Right lobe of liver (tissue), 6 donors: ENCODE data around the gene ZNF530. TPM values are rescaled to one million over a fixed set of nuclear protein-coding genes. Genes with fewer than 3 reads are reported as not detected.

Experiments
- ATAC-seq, 4 donors: fragments of 200-7000 bp; cut with Tn5 transposase; one replicate each; pipeline ENCODE4 v1.9.1; 2020; ENCODE audit warnings: mild to moderate bottlenecking in 4 of 4, moderate library complexity in 4 of 4
- DNase-seq, 3 donors: peaks; one replicate each; pipeline ENCODE4 v3.0.0-alpha.2; 2020
- H3K27ac ChIP-seq, 3 donors: fragments of 200-600 bp; one replicate each; pipeline ENCODE4 v1.8.0; 2022
- H3K27me3 ChIP-seq, 2 donors: fragments of 200-600 bp; one replicate each; pipeline ENCODE4 v1.8.0; 2022
- H3K36me3 ChIP-seq, 4 donors: fragments of 200-600 bp; sonication (generic) in 1 of 4; one replicate each; pipeline versions ENCODE4 v1.5.1 to v1.8.0; 2017 to 2022; ENCODE audit warnings: control low read depth in 1 of 4
- H3K4me1 ChIP-seq, 4 donors: fragments of 200-600 bp; sonication (generic) in 1 of 4; one replicate each; pipeline versions ENCODE4 v1.5.1 to v1.8.0; 2017 to 2022; ENCODE audit warnings: control low read depth in 1 of 4
- H3K4me3 ChIP-seq, 3 donors: fragments of 200-600 bp; one replicate each; pipeline ENCODE4 v1.8.0; 2022
- H3K9me3 ChIP-seq, 4 donors: fragments of 200-600 bp; sonication (generic) in 1 of 4; one replicate each; pipeline versions ENCODE4 v1.5.1 to v1.8.0; 2017 to 2022; ENCODE audit warnings: control low read depth in 1 of 4
- POLR2A ChIP-seq: fragments of 450-650 bp; IDR thresholded peaks from one replicate; pipeline ENCODE4 v1.6.1; 2017; ENCODE audit warnings: antibody characterized with exemption, mild to moderate bottlenecking
- WGBS: methylation state at CpG from one replicate; pipeline ENCODE4 v1.1.6; 2018; ENCODE audit warnings: low coverage, low lambda C conversion rate; ENCODE audit not compliant: insufficient coverage; ENCODE audit errors: missing lambda C conversion rate; 5-methylcytosine and 5-hydroxymethylcytosine counted together
- intact Hi-C, 2 donors: fragments of 100-400 bp; cut with DNase I; formaldehyde crosslinking; loops; one replicate each; pipeline versions ENCODE4 v1.11.2 to v1.14.1; 2022
- total RNA-seq, 6 experiments: library from RNA; depleted of rRNA in 2 of 6; stranded (reverse); fragments of >200 nt in 2 of 6; fragmentation: NEBNext Ultra II Directional in 3 of 6; extraction: Animal tissue kit (Norgen Biotek cat#: 25700) in 3 of 6; gene quantifications; one replicate each; pipeline versions ENCODE4 v1.1.0 to v1.2.4, GENCODE V29; 2016 to 2023
- TF ChIP-seq, protein P1 (sequence below), 4 donors: fragments of 200-600 bp in 3 of 4; fragments of 450-650 bp in 1 of 4; IDR thresholded peaks; one replicate each; pipeline versions ENCODE4 v1.5.1 to v1.8.0; 2016 to 2022; ENCODE audit warnings: antibody characterized with exemption in 4 of 4, mild to moderate bottlenecking in 2 of 4
- donor health status: DM: no; HTN: yes; CAD: no.
- donor health status: DM: no; HTN: no; CAD: no.
- donor health status: DM: no; HTN: no; CAD: no.
- donor health status: DM: no; HTN: yes; CAD: no.
- donor health status: DM: no; HTN: yes; CAD: no.

The ZNF530 gene
- total RNA-seq, 6 experiments from 2014 or later = 0.25 to 1.2 (median 0.49) TPM

DNA sequence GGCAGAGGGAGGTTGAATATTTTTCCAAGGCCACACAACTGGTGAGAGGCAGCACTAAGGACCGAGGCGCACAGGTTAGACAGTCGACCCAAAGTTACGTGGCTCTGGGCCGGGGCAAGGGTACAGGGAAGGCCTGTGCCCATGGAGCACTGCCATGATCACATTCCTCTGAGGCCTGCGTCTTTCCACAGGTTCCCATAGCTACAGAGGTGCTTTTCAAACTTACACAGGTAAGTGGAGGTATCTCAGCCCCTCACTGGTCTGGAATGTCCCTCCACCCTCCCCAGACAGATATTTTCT is 34.1 kb downstream of the ZNF530 start:
- peaks cover 0 to 15% (median 4%) of the 10 kb centered on the region in 4 donors for H3K9me3 ChIP-seq
- peak overlapping the region; percentile 78 to 87 (median 84) for H3K4me3 ChIP-seq
- intact Hi-C loops = no loop called here
- peaks cover 0 to 18% (median 6%) of the 10 kb centered on the region in 4 donors for H3K36me3 ChIP-seq
- DNase-seq (no peak), ATAC-seq (no peak)
- 44% methylated on average over 1 of the region's 6 CpGs for WGBS
- H3K4me1 ChIP-seq = peaks cover 0 to 2% (median 0%) of the 10 kb centered on the region in 4 donors
- no peak for TF ChIP-seq POLR2A
- TF ChIP-seq, protein P1, sequence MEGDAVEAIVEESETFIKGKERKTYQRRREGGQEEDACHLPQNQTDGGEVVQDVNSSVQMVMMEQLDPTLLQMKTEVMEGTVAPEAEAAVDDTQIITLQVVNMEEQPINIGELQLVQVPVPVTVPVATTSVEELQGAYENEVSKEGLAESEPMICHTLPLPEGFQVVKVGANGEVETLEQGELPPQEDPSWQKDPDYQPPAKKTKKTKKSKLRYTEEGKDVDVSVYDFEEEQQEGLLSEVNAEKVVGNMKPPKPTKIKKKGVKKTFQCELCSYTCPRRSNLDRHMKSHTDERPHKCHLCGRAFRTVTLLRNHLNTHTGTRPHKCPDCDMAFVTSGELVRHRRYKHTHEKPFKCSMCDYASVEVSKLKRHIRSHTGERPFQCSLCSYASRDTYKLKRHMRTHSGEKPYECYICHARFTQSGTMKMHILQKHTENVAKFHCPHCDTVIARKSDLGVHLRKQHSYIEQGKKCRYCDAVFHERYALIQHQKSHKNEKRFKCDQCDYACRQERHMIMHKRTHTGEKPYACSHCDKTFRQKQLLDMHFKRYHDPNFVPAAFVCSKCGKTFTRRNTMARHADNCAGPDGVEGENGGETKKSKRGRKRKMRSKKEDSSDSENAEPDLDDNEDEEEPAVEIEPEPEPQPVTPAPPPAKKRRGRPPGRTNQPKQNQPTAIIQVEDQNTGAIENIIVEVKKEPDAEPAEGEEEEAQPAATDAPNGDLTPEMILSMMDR (IDR thresholded peaks at IDR 0.05) = no peak
- H3K27ac ChIP-seq = no peak overlapping the region
- no peaks in the 10 kb centered on the region for H3K27me3 ChIP-seq

GRCh38 chr19:57637379-57637778 is 37.7 kb downstream of the ZNF530 start:
- no peak overlapping the region for H3K4me3 ChIP-seq
- intact Hi-C loops = no loop called here
- peaks cover 0 to 27% (median 8%) of the 10 kb centered on the region in 4 donors for H3K9me3 ChIP-seq

GRCh38 chr19:57641715-57642234 is 42.1 kb downstream of the ZNF530 start:
- 94% methylated on average over 2 of the region's 4 CpGs for WGBS
- H3K27ac ChIP-seq = no peak overlapping the region
- intact Hi-C loops = no loop called here
- H3K9me3 ChIP-seq = peaks cover 0 to 30% (median 9%) of the 10 kb centered on the region in 4 donors
- H3K4me3 ChIP-seq = no peak overlapping the region
- peaks cover 0 to 42% (median 12%) of the 10 kb centered on the region in 4 donors for H3K36me3 ChIP-seq
- TF ChIP-seq POLR2A = no peak
- TF ChIP-seq, protein P1 (IDR thresholded peaks at IDR 0.05) = no peak
- H3K27me3 ChIP-seq = no peaks in the 10 kb centered on the region
- DNase-seq (no peak), ATAC-seq (no peak)
- no peaks in the 10 kb centered on the region for H3K4me1 ChIP-seq

More at GRCh38 chr19:57637379-57637778, 37.7 kb downstream of the ZNF530 start:
- no peaks in the 10 kb centered on the region for H3K27me3 ChIP-seq
- peaks cover 0 to 48% (median 18%) of the 10 kb centered on the region in 4 donors for H3K36me3 ChIP-seq
- DNase-seq = no peak
- H3K27ac ChIP-seq = no peak overlapping the region
- no peak for TF ChIP-seq POLR2A
- TF ChIP-seq, protein P1 (IDR thresholded peaks at IDR 0.05) = no peak
- no peak for ATAC-seq
- H3K4me1 ChIP-seq = peaks cover 0 to 2% (median 0%) of the 10 kb centered on the region in 4 donors
- WGBS = 87% methylated on average over 3 of the region's 4 CpGs

GRCh38 chr19:57642396-57643046 is 42.8 kb downstream of the ZNF530 start:
- WGBS = 83% methylated on average over 4 of the region's 4 CpGs
- Histone ChIP-seq H3K36me3 (peaks cover 0 to 37% (median 12%) of the 10 kb centered on the region in 4 donors), H3K27ac (no peak overlapping the region), H3K4me1 (no peaks in the 10 kb centered on the region), H3K4me3 (no peak overlapping the region), H3K27me3 (no peaks in the 10 kb centered on the region), H3K9me3 (peaks cover 0 to 22% (median 9%) of the 10 kb centered on the region in 4 donors)
- no peak for TF ChIP-seq POLR2A
- TF ChIP-seq, protein P1 (IDR thresholded peaks at IDR 0.05) = no peak
- no peak for DNase-seq
- intact Hi-C loops = no loop called here
- ATAC-seq = no peak
